Spleen (tissue), 11 donors: ENCODE measurements around the gene ATG4A. TPM values are rescaled to one million over a fixed set of nuclear protein-coding genes. Genes with fewer than 3 reads are reported as not detected.
A peak's percentile ranks its signal among the peaks of the same experiment; 100 is the strongest.

Experiments used
- DNase-seq: peaks from one replicate; pipeline ENCODE4 v3.0.0-alpha.2; 2020
- H3K27ac ChIP-seq, 8 donors: fragments of 200-600 bp; sonication (generic) in 7 of 8; 1 replicate in 4 of 8; 2 replicates in 4 of 8; pipeline versions ENCODE4 v1.5.0 to v1.8.0; 2016 to 2021; ENCODE audit warnings: inconsistent platforms in 4 of 8, mild to moderate bottlenecking in 4 of 8, moderate library complexity in 1 of 8
- H3K27me3 ChIP-seq, 7 donors: fragments of 200-600 bp; sonication (generic) in 6 of 7; replicated peaks in 1 of 7; 1 replicate in 4 of 7; 2 replicates in 3 of 7; pipeline versions ENCODE4 v1.5.0 to v1.8.0; 2016 to 2021; ENCODE audit warnings: inconsistent platforms in 3 of 7, mild to moderate bottlenecking in 1 of 7
- H3K36me3 ChIP-seq, 6 donors: fragments of 200-600 bp; sonication (generic) in 5 of 6; 1 replicate in 4 of 6; 2 replicates in 2 of 6; pipeline versions ENCODE4 v1.5.0 to v1.8.0; 2016 to 2021; ENCODE audit warnings: inconsistent platforms in 2 of 6
- H3K4me1 ChIP-seq, 6 donors: fragments of 200-600 bp; sonication (generic) in 5 of 6; 1 replicate in 3 of 6; 2 replicates in 3 of 6; pipeline versions ENCODE4 v1.5.0 to v1.8.0; 2016 to 2021; ENCODE audit warnings: inconsistent platforms in 3 of 6
- H3K4me3 ChIP-seq, 8 donors: fragments of 200-600 bp; sonication (generic) in 7 of 8; 1 replicate in 4 of 8; 2 replicates in 4 of 8; pipeline versions ENCODE4 v1.5.0 to v1.8.0; 2016 to 2021; ENCODE audit warnings: inconsistent platforms in 4 of 8, mild to moderate bottlenecking in 4 of 8, moderate library complexity in 2 of 8
- H3K9me3 ChIP-seq, 8 donors: fragments of 200-600 bp; sonication (generic) in 7 of 8; 1 replicate in 4 of 8; 2 replicates in 4 of 8; pipeline versions ENCODE4 v1.5.0 to v1.8.0; 2016 to 2021; ENCODE audit warnings: inconsistent platforms in 4 of 8
- CTCF ChIP-seq, 11 experiments: fragments of 200-600 bp in 7 of 11; fragments of 450-650 bp in 4 of 11; sonication (generic) in 4 of 11; IDR thresholded peaks in 8 of 11; conservative IDR thresholded peaks in 3 of 11; 1 replicate in 7 of 11; 2 replicates in 4 of 11; pipeline versions ENCODE4 v1.4.0 to v1.8.0; 2016 to 2021; ENCODE audit warnings: antibody characterized with exemption in 11 of 11, inconsistent platforms in 4 of 11, mild to moderate bottlenecking in 1 of 11
- POLR2AphosphoS5 ChIP-seq, 3 donors: sonication (generic); formaldehyde crosslinking; IDR thresholded peaks; one replicate each; pipeline ENCODE4 v1.5.1; 2017; ENCODE audit warnings: antibody characterized with exemption in 3 of 3
- WGBS, 5 donors: extraction: QIAGEN DNeasy Blood & Tissue Kit in 3 of 5; methylation state at CpG; one replicate each; pipeline versions ENCODE4 v1.1.5 to v1.1.7; 2013 to 2018; 5-methylcytosine and 5-hydroxymethylcytosine counted together
- intact Hi-C: fragments of 100-400 bp; cut with DNase I; formaldehyde crosslinking; loops from one replicate; pipeline ENCODE4 v1.15.0; 2023; ENCODE audit warnings: low total_unique reads
- polyA plus RNA-seq, 3 donors: library from polyadenylated mRNA; stranded (reverse); fragments of 200-250 nt; gene quantifications; one replicate each; pipeline ENCODE4 v1.2.1, GENCODE V29; 2013
- total RNA-seq, 7 donors: library from RNA; depleted of rRNA in 3 of 7; stranded (reverse); fragments of >200 nt in 3 of 7; fragmentation: NEBNext Ultra II Directional in 4 of 7; extraction: Animal tissue kit (Norgen Biotek cat#: 25700) in 4 of 7; gene quantifications; one replicate each; pipeline versions ENCODE4 v1.1.0 to v1.2.1, GENCODE V29; 2016 to 2021
- donor health status: healthy with polysubstance abuse.
- donor health status: DM: no; HTN: no; CAD: no; lungs with moderate emphysema.
- donor health status: DM: no; HTN: no; CAD: no.
- donor health status: Bipolar disorder and iron deficiency.
- donor health status: healthy.
- donor health status: DM: no; HTN: no; CAD: no.
- donor health status: DM: yes; HTN: yes; CAD: no.

The ATG4A gene
- total and polyA plus RNA-seq, 10 donors, result 6.9 to 16.7 (median 11.1) TPM

- no peaks in the 10 kb centered on the region for H3K4me1 ChIP-seq
- peak overlapping the region in 2 of 8 donors; percentile 43 to 48 for H3K27ac ChIP-seq
- H3K4me3 ChIP-seq, result no peak overlapping the region
- intact Hi-C loops, result no loop called here
- WGBS, 5 donors, result 57 to 86% (median 69%) methylated on average over 2 of the region's 2 CpGs
- no peak for TF ChIP-seq CTCF (IDR thresholded peaks at IDR 0.05 in 8 of 11, conservative IDR thresholded peaks at IDR 0.05 in 3 of 11)
- peaks cover 0 to 21% (median 0%) of the 10 kb centered on the region in 7 donors for H3K27me3 ChIP-seq
- DNase-seq, result no peak
- no peaks in the 10 kb centered on the region for H3K36me3 ChIP-seq
- H3K9me3 ChIP-seq, result no peaks in the 10 kb centered on the region
Observed at GRCh38 chrX:108199041-108199440, 107.5 kb downstream of the ATG4A start.

GRCh38 chrX:108199691-108200090 lies 108.1 kb downstream of the ATG4A start:
- Histone ChIP-seq H3K27me3 (peaks cover 0 to 21% (median 0%) of the 10 kb centered on the region in 7 donors), H3K4me3 (no peak overlapping the region), H3K27ac (peak overlapping the region in 1 of 8 donors; percentile 48), H3K9me3 (no peaks in the 10 kb centered on the region), H3K4me1 (no peaks in the 10 kb centered on the region), H3K36me3 (no peaks in the 10 kb centered on the region)
- intact Hi-C loops, result no loop called here
- TF ChIP-seq CTCF (IDR thresholded peaks at IDR 0.05 in 8 of 11, conservative IDR thresholded peaks at IDR 0.05 in 3 of 11) (peak in 7 of 11 experiments; percentile 12 to 45 (median 30)), POLR2AphosphoS5 (IDR thresholded peaks at IDR 0.05) (no peak)
- no peak for DNase-seq
- WGBS, 5 donors, result 0 to 5% (median 4%) methylated on average over 4 of the region's 4 CpGs

- Histone ChIP-seq H3K4me3 (no peak overlapping the region), H3K27me3 (peaks cover 0 to 28% (median 0%) of the 10 kb centered on the region in 7 donors), H3K9me3 (no peaks in the 10 kb centered on the region), H3K27ac (no peak overlapping the region), H3K4me1 (no peaks in the 10 kb centered on the region), H3K36me3 (no peaks in the 10 kb centered on the region)
- intact Hi-C loops, result no loop called here
- 61 to 79% (median 62%) methylated on average over 3 of the region's 3 CpGs for WGBS, 5 donors
- DNase-seq, result no peak
- TF ChIP-seq CTCF (IDR thresholded peaks at IDR 0.05 in 8 of 11, conservative IDR thresholded peaks at IDR 0.05 in 3 of 11), result no peak
Observed at GRCh38 chrX:108203540-108203939, 112.0 kb downstream of the ATG4A start.

Other genes starting within 250 kb of the ATG4A start
- not detected for gene TEX13B, start 109.4 kb upstream of the ATG4A start, total RNA-seq
- gene TEX13B, start 109.4 kb upstream of the ATG4A start, polyA plus RNA-seq, result not detected
- gene VSIG1, start 46.7 kb upstream of the ATG4A start, total RNA-seq, result 1 to 10 TPM in 3 of 7 donors, under 1 TPM in 4; 0.19 to 1.4 (median 0.85) TPM
- gene VSIG1, start 46.7 kb upstream of the ATG4A start, polyA plus RNA-seq, result 1 to 10 TPM in 1 of 3 donors, under 1 TPM in 2; 0.11 to 1.0 (median 0.16) TPM
- 10 to 100 TPM; 26.7 to 39.2 (median 28.7) TPM for gene PSMD10, start 236 bp upstream of the ATG4A start, total RNA-seq
- 10 to 100 TPM; 27.0 to 41.2 (median 35.7) TPM for gene PSMD10, start 236 bp upstream of the ATG4A start, polyA plus RNA-seq